HG03196 (cell line): Measurements from ENCODE around the gene ATRAID.
"Not testable (repeated sequence)": the region's sequence is repeated elsewhere in the genome, so short reads cannot be mapped to it uniquely, and the experiment has no call there.

Source experiments
- ATAC-seq: cut with Tn5 transposase; IDR thresholded peaks from one replicate; pipeline ENCODE4 v1.9.1; 2021; ENCODE audit not compliant: unreplicated experiment

ATRAID gene

DNA sequence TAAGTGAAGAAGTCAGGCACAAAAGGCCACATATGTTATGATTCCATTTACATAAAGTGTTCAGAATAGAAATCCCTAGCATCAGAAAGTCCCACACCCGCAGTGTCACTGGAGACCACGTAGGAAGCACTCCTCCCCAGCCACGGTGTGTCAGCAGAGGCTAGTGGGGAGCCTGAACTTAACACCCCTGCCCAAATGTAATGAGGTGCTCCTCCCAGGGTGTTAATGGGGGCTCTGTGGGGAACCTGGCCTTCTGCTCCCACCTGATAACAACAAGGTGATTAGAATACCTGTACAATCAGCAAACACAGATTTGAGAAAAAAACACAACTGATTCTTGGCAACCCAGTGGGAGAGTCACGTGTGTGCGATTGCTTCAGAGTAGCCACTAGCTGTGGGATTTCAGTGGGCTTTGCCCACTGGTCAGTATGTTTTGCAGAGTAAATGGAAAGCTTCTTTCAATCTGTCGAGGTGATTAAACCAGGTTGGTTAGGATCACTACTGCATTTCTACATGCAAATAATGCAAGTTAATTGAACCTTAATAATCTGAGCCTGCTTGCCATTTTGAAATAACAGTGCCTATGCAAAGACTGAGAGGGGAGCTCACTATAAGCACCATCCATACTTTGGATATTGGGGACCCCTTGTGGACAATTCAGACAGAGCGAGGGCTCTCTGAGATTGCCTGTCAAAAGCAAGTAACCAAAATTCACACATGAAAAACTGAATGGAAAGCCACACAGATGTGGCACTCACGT is 20.6 kb upstream of the ATRAID start:
- ATAC-seq = no peak

GRCh38 chr2:27194538-27195354 is 17.1 kb upstream of the ATRAID start:
- no peak for ATAC-seq

GRCh38 chr2:27195799-27196198 is 16.0 kb upstream of the ATRAID start:
- not testable (repeated sequence) for ATAC-seq

DNA sequence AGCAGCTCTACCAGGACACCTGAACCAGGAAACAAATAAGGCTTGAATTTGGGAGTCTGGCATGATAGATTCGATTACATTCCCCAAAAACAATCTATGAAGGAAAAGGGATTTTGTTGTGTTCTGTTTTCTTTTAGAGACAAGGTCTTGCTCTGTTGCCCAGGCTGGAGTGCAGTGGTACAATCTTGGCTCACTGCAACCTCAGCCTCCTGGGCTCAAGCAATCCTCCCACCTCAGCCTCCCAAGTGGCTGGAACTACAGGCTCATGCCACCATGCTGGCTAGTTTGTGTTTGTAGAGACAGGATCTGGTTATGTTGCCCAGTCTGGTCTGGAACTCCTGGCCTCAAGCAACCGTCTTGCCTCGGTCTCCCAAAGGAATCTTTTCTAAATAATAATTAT is 13.8 kb upstream of the ATRAID start:
- not testable (repeated sequence) for ATAC-seq

DNA sequence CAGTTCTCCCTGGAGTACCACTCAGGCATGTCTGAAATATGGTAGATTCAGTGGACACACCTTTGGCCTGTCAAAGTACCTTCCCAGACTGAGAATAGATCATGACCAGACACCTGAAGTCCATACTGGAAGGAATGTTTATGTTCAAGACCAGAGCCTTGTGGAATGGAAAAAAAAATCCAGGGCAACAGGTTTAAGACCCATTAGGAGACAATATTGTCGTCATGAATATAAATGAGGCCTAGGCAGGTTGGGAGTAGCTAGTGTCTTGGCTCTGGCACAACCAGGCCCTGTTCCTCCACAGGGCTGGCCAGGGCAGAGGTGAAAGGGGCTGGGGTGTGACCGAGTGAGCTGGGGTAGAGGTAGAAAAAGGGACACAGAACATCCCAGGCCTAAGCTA is 13.2 kb upstream of the ATRAID start:
- no peak for ATAC-seq

DNA sequence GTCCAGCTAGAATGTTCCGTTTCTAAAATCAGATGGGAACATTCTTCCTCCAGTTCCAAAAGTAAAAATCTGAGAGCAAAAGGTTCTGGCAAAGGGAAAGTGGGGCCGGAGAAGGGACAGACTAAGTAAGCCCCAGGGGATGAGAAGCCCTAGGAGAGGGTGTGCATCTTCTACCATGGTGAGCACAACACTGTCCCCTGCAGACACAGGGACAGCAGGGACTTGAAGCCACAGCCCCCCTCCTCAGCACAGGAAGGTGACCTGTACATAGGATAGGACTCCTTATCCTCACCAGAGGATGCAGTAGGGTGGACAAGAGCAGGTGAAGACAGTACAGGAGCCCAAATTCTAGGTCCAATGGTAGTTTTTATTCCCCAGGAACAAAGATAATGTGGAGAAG is 12.6 kb upstream of the ATRAID start:
- no peak for ATAC-seq

GRCh38 chr2:27201675-27202074 is 10.2 kb upstream of the ATRAID start:
- ATAC-seq = no peak

DNA sequence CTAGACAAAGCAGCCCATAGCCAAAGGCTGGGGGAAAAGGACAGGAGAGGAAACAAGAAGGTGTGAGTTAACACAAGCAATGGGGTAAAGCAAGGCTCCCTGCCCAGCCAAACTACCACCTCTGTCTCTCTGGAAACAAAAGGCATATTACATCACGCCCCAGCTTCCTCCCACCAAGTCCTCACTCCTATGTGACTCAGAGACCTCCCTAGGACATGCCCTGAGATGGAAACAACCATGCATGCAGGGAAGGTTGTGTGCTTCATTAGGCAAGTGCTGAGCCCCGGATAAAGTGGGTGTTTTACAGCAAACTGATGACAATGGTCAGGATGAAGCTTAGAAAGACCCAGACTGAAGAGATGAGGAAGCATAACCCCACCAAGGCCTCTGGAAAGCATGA is 9.0 kb upstream of the ATRAID start:
- ATAC-seq = no peak

GRCh38 chr2:27203741-27204140 is 8.1 kb upstream of the ATRAID start:
- ATAC-seq = no peak

DNA sequence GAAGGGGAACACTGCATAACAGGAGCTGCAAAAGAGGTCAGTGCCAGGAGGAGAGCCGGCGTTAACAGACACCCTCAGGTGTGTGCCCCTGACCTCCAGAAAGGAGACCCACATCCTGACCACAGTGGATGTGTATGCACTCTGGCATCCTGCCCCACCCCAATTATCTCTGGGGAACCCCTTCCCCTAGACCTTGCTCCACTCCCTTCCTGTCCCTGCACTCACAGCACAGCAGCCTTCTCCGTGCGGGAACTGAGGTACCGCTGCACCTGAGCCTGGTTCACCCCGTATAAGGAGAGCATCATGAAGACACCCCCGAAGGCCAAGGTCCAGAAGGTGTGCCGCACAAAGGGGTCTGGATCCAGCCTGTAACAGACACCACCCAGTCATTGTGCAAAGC is 7.3 kb upstream of the ATRAID start:
- no peak for ATAC-seq

GRCh38 chr2:27205206-27205605 is 6.6 kb upstream of the ATRAID start:
- ATAC-seq = no peak

GRCh38 chr2:27206346-27206745 is 5.5 kb upstream of the ATRAID start:
- no peak for ATAC-seq

- ATAC-seq = no peak
Measured at GRCh38 chr2:27208486-27209050, 3.3 kb upstream of the ATRAID start.

- ATAC-seq = no peak
Measured at GRCh38 chr2:27209621-27210401, 2.0 kb upstream of the ATRAID start.

DNA sequence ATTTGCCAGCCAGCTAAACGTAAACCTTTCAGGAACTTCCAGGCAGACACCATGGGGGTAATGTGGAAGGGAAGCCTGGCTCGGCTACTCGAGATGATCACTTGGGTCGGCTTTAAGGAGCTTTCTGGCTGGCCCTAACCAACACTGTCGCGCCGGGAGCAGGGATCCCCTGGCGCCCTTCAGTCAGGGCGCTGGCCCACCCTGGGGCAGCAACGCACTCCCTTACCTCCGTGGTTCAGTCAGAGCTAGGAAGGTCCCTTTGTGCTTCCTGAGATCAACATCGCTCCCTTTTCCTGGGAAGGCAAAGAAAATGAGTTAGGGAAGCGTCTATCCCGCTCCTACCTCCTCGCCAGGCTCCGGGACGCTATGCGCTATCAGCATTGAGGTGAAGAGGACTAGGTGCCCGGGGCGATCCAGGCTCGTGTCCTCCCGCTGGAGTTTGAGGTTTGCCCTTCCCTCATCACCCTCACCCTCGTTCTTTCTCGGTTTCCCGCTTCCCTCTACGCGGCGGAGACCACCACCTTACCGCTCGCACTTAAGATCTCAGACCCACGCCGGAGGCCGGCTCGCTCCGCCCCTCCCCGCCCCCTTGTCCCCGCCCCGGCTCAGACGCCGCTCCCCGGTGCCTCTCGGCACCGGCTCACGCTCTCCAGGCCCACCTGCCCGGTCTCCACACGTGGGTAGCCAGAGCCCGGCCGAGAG is 449 bp upstream of the ATRAID start:
- ATAC-seq = no peak

DNA sequence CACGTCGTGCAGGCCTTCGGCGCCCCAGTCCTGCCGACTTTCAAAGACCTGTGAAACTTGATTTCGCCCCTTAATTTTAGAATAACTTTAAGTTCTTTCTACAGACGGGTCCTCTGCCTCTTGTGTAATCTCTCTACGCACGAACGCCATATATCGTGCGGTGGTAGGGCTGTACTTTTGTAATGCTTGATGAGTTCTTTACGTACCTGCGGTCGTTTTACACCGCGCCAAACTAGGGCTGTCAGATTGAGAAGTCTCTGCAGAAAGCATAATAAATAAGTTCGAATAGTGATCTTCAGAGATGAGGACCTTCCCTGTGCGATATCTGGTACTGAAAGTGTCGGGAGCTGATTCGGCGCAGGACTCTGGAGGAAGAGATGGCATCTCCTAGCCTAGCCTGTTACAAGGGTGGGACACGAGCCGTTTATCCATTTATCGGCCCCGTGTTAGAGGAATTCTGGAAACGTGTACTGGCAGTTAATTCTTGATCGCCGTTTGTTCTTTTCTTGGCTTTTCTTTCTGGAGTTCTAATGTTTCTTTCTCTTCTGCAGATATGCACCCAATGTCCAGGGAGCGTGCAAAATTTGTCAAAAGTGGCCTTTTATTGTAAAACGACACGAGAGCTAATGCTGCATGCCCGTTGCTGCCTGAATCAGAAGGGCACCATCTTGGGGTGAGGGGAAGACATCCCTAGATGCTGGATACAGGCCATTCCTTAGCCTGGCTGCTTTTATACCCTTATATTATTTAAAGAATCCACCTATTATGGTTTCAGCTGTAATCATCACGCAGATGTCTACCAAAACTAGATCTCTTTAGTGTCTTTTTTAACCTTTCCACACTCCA is 1.0 kb downstream of the ATRAID start:
- no peak for ATAC-seq

- ATAC-seq = no peak
Measured at GRCh38 chr2:27214941-27215340, 3.1 kb downstream of the ATRAID start.

DNA sequence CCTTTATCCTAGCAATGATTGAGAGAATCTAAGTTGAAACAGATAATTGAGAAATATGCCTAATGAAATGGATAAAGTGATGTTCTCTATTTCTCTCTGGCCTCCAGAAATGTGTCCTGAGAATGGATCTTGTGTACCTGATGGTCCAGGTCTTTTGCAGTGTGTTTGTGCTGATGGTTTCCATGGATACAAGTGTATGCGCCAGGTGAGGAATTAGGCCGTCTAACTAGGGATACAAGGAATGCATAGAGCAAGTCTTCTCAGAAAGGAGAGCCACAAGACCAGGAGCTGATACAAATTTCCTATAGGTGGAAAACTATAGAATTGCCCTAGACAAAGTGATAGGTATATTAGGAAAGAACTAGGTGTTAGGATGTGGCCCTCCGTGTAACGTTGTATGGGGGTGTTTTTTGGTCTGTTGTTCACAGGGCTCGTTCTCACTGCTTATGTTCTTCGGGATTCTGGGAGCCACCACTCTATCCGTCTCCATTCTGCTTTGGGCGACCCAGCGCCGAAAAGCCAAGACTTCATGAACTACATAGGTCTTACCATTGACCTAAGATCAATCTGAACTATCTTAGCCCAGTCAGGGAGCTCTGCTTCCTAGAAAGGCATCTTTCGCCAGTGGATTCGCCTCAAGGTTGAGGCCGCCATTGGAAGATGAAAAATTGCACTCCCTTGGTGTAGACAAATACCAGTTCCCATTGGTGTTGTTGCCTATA is 4.7 kb downstream of the ATRAID start:
- no peak for ATAC-seq
